DND-41 (cell line): ENCODE data around the gene CCDC66.

Experiments used
- CTCF ChIP-seq: IDR thresholded peaks from 2 replicates; pipeline ENCODE4 v1.5.1; 2012; ENCODE audit warnings: borderline replicate concordance, low read length, moderate library complexity, mild to moderate bottlenecking; ENCODE audit not compliant: poor library complexity, severe bottlenecking; ENCODE audit errors: extremely low read depth
- EZH2 ChIP-seq: IDR thresholded peaks from 3 replicates; pipeline ENCODE4 v1.6.1; 2012; ENCODE audit warnings: borderline replicate concordance, low read depth, mild to moderate bottlenecking, moderate library complexity, low read length, inconsistent platforms; ENCODE audit not compliant: severe bottlenecking

GRCh38 chr3:56654460-56654859 is 97.5 kb downstream of the CCDC66 start:
- no peak for TF ChIP-seq CTCF
- TF ChIP-seq EZH2 = no peak
